HepG2 (cell line): Measurements from ENCODE around the gene FAAH2. TPM values are rescaled to one million over a fixed set of nuclear protein-coding genes. Genes with fewer than 3 reads are reported as not detected.

ENCODE experiments used
- ATAC-seq: fragments of 200-7000 bp; cut with Tn5 transposase; 3 replicates; pipeline ENCODE4 v1.9.1; 2020; ENCODE audit warnings: mild to moderate bottlenecking, moderate library complexity
- BruUV-seq: library from RNA; stranded (reverse); fragments of 400-500 nt; replicated peaks from 2 replicates; lab custom pipeline; 2021; lab: Mats Ljungman, UMichigan
- CTCF ChIA-PET: fragments of 300-600 bp; formaldehyde crosslinking; extraction: SDS; loops from one replicate; lab custom pipeline; 2021; ENCODE audit warnings: low total read pairs, inconsistent platforms, low intra/inter-chr PET ratio; lab: Yijun Ruan, JAX
- POLR2A ChIA-PET: fragments of 350-600 bp; sonication (Branson Sonifier 250); formaldehyde crosslinking; loops from one replicate; lab custom pipeline; 2020; ENCODE audit warnings: antibody characterized with exemption, inconsistent platforms; lab: Yijun Ruan, JAX
- DNase-seq: peaks from one replicate; pipeline ENCODE4 v3.0.0-alpha.2; 2015; ENCODE audit warnings: low spot score
- FAIRE-seq: peaks from 3 replicates; lab custom pipeline; 2011; peaks lifted over from hg19 to GRCh38; lab: Jason Lieb, UNC
- H2AFZ ChIP-seq: one replicate; pipeline ENCODE4 v1.6.1; 2011; ENCODE audit warnings: low read length, inconsistent platforms
- H3K27ac ChIP-seq: fragments of 300-600 bp; 3 replicates; pipeline ENCODE4 v1.8.0; 2011; ENCODE audit warnings: mixed run types, mild to moderate bottlenecking, mixed read lengths, low read length, inconsistent platforms; ENCODE audit not compliant: insufficient read depth; ENCODE audit errors: extremely low read length
- H3K27me3 ChIP-seq, 2 experiments: fragments of 200-600 bp in 1 of 2; 2 replicates in 1 of 2; 3 replicates in 1 of 2; pipeline versions ENCODE4 v1.6.0 to v1.8.0; 2011; ENCODE audit warnings: low read length in 2 of 2, mild to moderate bottlenecking in 2 of 2, moderate library complexity in 2 of 2, inconsistent platforms in 1 of 2; ENCODE audit not compliant: insufficient read depth in 2 of 2, control insufficient read depth in 1 of 2
- H3K36me3 ChIP-seq, 2 experiments: fragments of 200-600 bp in 1 of 2; replicated peaks in 1 of 2; 2 replicates in 1 of 2; 3 replicates in 1 of 2; pipeline versions ENCODE4 v1.5.1 to v1.8.0; 2011; ENCODE audit warnings: low read length in 2 of 2, inconsistent platforms in 1 of 2; ENCODE audit not compliant: insufficient read depth in 2 of 2, control insufficient read depth in 1 of 2
- H3K4me1 ChIP-seq: 2 replicates; pipeline ENCODE4 v1.5.1; 2012; ENCODE audit warnings: low read length, inconsistent platforms; ENCODE audit not compliant: insufficient read depth
- H3K4me2 ChIP-seq: 2 replicates; pipeline ENCODE4 v1.6.0; 2011; ENCODE audit warnings: low read depth, low read length, inconsistent platforms
- H3K4me3 ChIP-seq, 3 experiments: fragments of 200-600 bp in 1 of 3; sonication (generic), shearing (Covaris generic) in 1 of 3; replicated peaks in 1 of 3; 2 replicates each; pipeline ENCODE4 v1.5.1; 2011 to 2016; ENCODE audit warnings: low read length in 3 of 3, inconsistent platforms in 2 of 3, low read depth in 2 of 3, mild to moderate bottlenecking in 2 of 3, control low read depth in 1 of 3, mixed read lengths in 1 of 3; ENCODE audit not compliant: insufficient read depth in 1 of 3
- H3K79me2 ChIP-seq: one replicate; pipeline ENCODE4 v1.6.1; 2011; ENCODE audit warnings: low read length, inconsistent platforms; ENCODE audit not compliant: insufficient read depth
- H3K9ac ChIP-seq: 2 replicates; pipeline ENCODE4 v1.6.0; 2011; ENCODE audit warnings: mild to moderate bottlenecking, low read depth, low read length, inconsistent platforms; ENCODE audit not compliant: insufficient read depth
- H3K9me3 ChIP-seq: 2 replicates; pipeline ENCODE4 v1.5.1; 2012; ENCODE audit warnings: mild to moderate bottlenecking, low read length
- H4K20me1 ChIP-seq: 2 replicates; pipeline ENCODE4 v1.6.0; 2011; ENCODE audit warnings: inconsistent platforms, mild to moderate bottlenecking, low read length, moderate library complexity; ENCODE audit not compliant: insufficient read depth
- CREB1 ChIP-seq, 2 experiments: fragments of 450-650 bp in 1 of 2; IDR thresholded peaks; 2 replicates each; pipeline ENCODE4 v1.6.1; 2016 to 2017; ENCODE audit warnings: control low read depth in 1 of 2, mild to moderate bottlenecking in 1 of 2, missing compliant biosample characterization in 1 of 2, missing genetic modification characterization in 1 of 2
- E2F5 ChIP-seq: sonication (generic); formaldehyde crosslinking; conservative IDR thresholded peaks from 2 replicates; pipeline ENCODE4 v1.4.0; 2020; ENCODE audit warnings: missing genetic modification reagents
- HMG20A ChIP-seq: IDR thresholded peaks from 2 replicates; pipeline ENCODE4 v1.6.1; 2016; ENCODE audit warnings: borderline replicate concordance
- KLF13 ChIP-seq: sonication (generic); formaldehyde crosslinking; IDR thresholded peaks from 2 replicates; pipeline ENCODE4 v1.4.0; 2020; ENCODE audit warnings: mild to moderate bottlenecking, missing genetic modification reagents
- PITX1 ChIP-seq: sonication (generic); formaldehyde crosslinking; IDR thresholded peaks from 2 replicates; pipeline ENCODE4 v1.5.1; 2020; ENCODE audit warnings: mild to moderate bottlenecking, missing genetic modification reagents
- REXO4 ChIP-seq: sonication (generic); formaldehyde crosslinking; IDR thresholded peaks from 2 replicates; pipeline ENCODE4 v1.8.0; 2022; ENCODE audit warnings: missing genetic modification reagents, mild to moderate bottlenecking, borderline replicate concordance
- STAG1 ChIP-seq: sonication (generic); formaldehyde crosslinking; IDR thresholded peaks from 2 replicates; pipeline ENCODE4 v1.4.0; 2020; ENCODE audit warnings: missing genetic modification reagents
- ZNF687 ChIP-seq: sonication (generic); formaldehyde crosslinking; IDR thresholded peaks from 2 replicates; pipeline ENCODE4 v1.5.1; 2020; ENCODE audit warnings: mild to moderate bottlenecking, missing genetic modification reagents, moderate library complexity
- WGBS: methylation state at CpG from one replicate; pipeline ENCODE4 v1.1.6; 2017; ENCODE audit warnings: low lambda C conversion rate; 5-methylcytosine and 5-hydroxymethylcytosine counted together
- in situ Hi-C: cut with HindIII; loops from 2 replicates; pipeline ENCODE4 v1.10.0; 2017; ENCODE audit warnings: low pct_unique_long_range_greater_than_20kb; ENCODE audit not compliant: extremely low pct_ligation_motif_present
- intact Hi-C: fragments of 100-400 bp; cut with micrococcal nuclease; formaldehyde crosslinking; loops from one replicate; pipeline ENCODE4 v1.10.0; 2022; ENCODE audit not compliant: unreplicated experiment
- polyA plus RNA-seq, 8 experiments: library from polyadenylated mRNA; depleted of rRNA in 3 of 8; stranded (reverse) in 7 of 8; unstranded in 1 of 8; fragments of >200 nt; fragmentation: Illumina TruSeq in 4 of 8; extraction: Trizol in 4 of 8; gene quantifications; 2 replicates each; pipeline versions ENCODE4 v1.2.1 to v1.2.3, GENCODE V29; 2011 to 2016; ENCODE audit warnings: low read depth in 4 of 8, missing spikeins in 1 of 8, mixed read lengths in 1 of 8; ENCODE audit not compliant: insufficient read depth in 1 of 8
- total RNA-seq, 5 experiments: library from RNA; depleted of rRNA; stranded (reverse); fragments of >200 nt; fragmentation: Illumina TruSeq; extraction: Trizol; gene quantifications; 2 replicates each; pipeline ENCODE4 v1.2.3, GENCODE V29; 2016; ENCODE audit warnings: low read depth in 1 of 5
- TF ChIP-seq, protein P1 (sequence below): sonication (generic); formaldehyde crosslinking; IDR thresholded peaks from 2 replicates; pipeline ENCODE4 v1.4.0; 2020; ENCODE audit warnings: missing genetic modification reagents
- TF ChIP-seq, protein P2 (sequence below): sonication (generic); formaldehyde crosslinking; IDR thresholded peaks from 2 replicates; pipeline ENCODE4 v1.5.0; 2020; ENCODE audit warnings: mild to moderate bottlenecking, missing genetic modification reagents, moderate library complexity

The FAAH2 gene
- total and polyA plus RNA-seq, 2 of the 13 experiments (the other 11 are each of a cell fraction or from before 2014, with no cell fraction given), result 1.6 to 3.3 TPM

DNA sequence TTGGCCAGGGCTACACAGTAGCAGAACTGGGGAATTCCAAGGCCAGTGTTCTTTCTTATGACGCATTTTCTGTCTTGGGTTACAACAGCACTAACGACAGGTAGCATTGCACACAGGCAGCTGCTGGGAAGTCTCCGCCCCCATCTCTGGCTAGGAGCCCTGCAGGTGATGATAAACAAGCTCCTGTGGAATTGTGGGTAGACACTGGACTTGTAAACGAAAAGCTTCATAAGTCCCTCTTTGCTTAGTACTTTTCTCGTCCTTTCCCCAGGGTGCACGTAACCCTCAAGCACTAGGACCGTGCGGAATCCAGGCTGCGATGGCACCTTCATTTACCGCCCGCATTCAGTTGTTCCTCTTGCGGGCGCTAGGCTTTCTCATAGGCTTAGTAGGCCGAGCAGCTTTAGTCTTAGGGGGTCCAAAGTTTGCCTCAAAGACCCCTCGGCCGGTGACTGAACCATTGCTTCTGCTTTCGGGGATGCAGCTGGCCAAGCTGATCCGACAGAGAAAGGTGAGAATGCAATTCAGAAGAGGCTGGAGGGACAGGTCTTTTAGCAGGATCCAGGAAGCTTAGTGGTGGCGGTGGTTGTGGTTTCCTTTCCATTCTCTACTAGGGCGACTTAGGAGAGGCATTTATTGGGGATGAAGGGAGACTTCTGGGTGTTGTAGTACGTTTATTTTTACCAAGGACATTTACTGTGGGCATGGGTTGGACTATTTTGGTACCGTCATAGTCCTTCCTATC lies at the start of gene FAAH2 (continued):
- TF ChIP-seq CREB1 (IDR thresholded peaks at IDR 0.05) (no peak), CREB1 (CRISPR knock-in tag; IDR thresholded peaks at IDR 0.05) (peak; percentile 67), ZNF687 (CRISPR knock-in tag) (peak; percentile 37; the same call in 1 of the 2 replicates)

GRCh38 chrX:57241967-57242366 lies 44.5 kb upstream of the FAAH2 start:
- Histone ChIP-seq H3K9me3 (no peaks in the 10 kb centered on the region), H3K27ac (no peak overlapping the region), H2AFZ (no peak overlapping the region), H3K36me3 (no peaks in the 10 kb centered on the region), H3K4me1 (no peaks in the 10 kb centered on the region), H4K20me1 (no peaks in the 10 kb centered on the region), H3K9ac (no peak overlapping the region), H3K79me2 (no peaks in the 10 kb centered on the region), H3K4me2 (no peak overlapping the region), H3K4me3 (no peak overlapping the region), H3K27me3 (no peaks in the 10 kb centered on the region)
- intact Hi-C loops, result no loop called here
- DNase-seq (no peak), FAIRE-seq (no peak), ATAC-seq (no peak)
- in situ Hi-C loops, result no loop called here
- WGBS, result 95% methylated on average over 1 of the region's 7 CpGs
- POLR2A ChIA-PET, result no interaction called here
- BruUV-seq, result no TSS peak
- TF ChIP-seq, protein P1, sequence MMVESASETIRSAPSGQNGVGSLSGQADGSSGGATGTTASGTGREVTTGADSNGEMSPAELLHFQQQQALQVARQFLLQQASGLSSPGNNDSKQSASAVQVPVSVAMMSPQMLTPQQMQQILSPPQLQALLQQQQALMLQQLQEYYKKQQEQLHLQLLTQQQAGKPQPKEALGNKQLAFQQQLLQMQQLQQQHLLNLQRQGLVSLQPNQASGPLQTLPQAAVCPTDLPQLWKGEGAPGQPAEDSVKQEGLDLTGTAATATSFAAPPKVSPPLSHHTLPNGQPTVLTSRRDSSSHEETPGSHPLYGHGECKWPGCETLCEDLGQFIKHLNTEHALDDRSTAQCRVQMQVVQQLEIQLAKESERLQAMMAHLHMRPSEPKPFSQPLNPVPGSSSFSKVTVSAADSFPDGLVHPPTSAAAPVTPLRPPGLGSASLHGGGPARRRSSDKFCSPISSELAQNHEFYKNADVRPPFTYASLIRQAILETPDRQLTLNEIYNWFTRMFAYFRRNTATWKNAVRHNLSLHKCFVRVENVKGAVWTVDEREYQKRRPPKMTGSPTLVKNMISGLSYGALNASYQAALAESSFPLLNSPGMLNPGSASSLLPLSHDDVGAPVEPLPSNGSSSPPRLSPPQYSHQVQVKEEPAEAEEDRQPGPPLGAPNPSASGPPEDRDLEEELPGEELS, result no peak
- TF ChIP-seq STAG1 (CRISPR knock-in tag), result 0 out of 2 replicates have a peak, but pooled peaks have one; percentile 12
- no peak for TF ChIP-seq REXO4 (CRISPR knock-in tag)
- TF ChIP-seq, protein P2, sequence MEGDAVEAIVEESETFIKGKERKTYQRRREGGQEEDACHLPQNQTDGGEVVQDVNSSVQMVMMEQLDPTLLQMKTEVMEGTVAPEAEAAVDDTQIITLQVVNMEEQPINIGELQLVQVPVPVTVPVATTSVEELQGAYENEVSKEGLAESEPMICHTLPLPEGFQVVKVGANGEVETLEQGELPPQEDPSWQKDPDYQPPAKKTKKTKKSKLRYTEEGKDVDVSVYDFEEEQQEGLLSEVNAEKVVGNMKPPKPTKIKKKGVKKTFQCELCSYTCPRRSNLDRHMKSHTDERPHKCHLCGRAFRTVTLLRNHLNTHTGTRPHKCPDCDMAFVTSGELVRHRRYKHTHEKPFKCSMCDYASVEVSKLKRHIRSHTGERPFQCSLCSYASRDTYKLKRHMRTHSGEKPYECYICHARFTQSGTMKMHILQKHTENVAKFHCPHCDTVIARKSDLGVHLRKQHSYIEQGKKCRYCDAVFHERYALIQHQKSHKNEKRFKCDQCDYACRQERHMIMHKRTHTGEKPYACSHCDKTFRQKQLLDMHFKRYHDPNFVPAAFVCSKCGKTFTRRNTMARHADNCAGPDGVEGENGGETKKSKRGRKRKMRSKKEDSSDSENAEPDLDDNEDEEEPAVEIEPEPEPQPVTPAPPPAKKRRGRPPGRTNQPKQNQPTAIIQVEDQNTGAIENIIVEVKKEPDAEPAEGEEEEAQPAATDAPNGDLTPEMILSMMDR (CRISPR knock-in tag), result 0 out of 2 replicates have a peak, but pooled peaks have one; percentile 16
- TF ChIP-seq HMG20A (CRISPR knock-in tag), result no peak
- no peak for TF ChIP-seq PITX1 (CRISPR knock-in tag)
- TF ChIP-seq E2F5 (CRISPR knock-in tag), result no peak
- TF ChIP-seq KLF13 (CRISPR knock-in tag), result no peak
- CTCF ChIA-PET, result no interaction called here
